T-cell (primary cell): ENCODE measurements around the gene ATAT1. TPM values are rescaled to one million over a fixed set of nuclear protein-coding genes. Genes with fewer than 3 reads are reported as not detected.

ENCODE experiments used
- total RNA-seq, 35 experiments: library from RNA in 6 of 35; stranded (reverse) in 6 of 35; fragments of 120-200 nt in 1 of 35; gene quantifications; one replicate each; pipeline versions ENCODE4 v1.2.1 to v1.2.4 and lab custom pipeline; 2013 to 2026

Gene ATAT1
- total RNA-seq, 5 donors from 2014 or later (not counting 1 experiment from before 2014, with no cell fraction given): 6.9 to 11.8 (median 10.4) TPM

Other genes with a start within 250 kb of the ATAT1 start
- gene HLA-E, start 137.4 kb upstream of the ATAT1 start, total RNA-seq: 1,000 to 10,000 TPM; 1,114 to 1,417 (median 1,253) TPM
- 100 to 1,000 TPM in 2 of 5 donors, 10 to 100 TPM in 3; 65.5 to 167 (median 72.9) TPM for gene GNL1, start 70.4 kb upstream of the ATAT1 start, total RNA-seq
- gene PRR3, start 69.6 kb upstream of the ATAT1 start, total RNA-seq: 10 to 100 TPM; 12.8 to 22.1 (median 19.7) TPM
- 10 to 100 TPM; 61.1 to 89.9 (median 73.8) TPM for gene ABCF1, start 55.4 kb upstream of the ATAT1 start, total RNA-seq
- gene PPP1R10, start 9.6 kb upstream of the ATAT1 start, total RNA-seq: 100 to 1,000 TPM; 104 to 170 (median 163) TPM
- gene MRPS18B, start 9.0 kb upstream of the ATAT1 start, total RNA-seq: 10 to 100 TPM; 20.7 to 55.5 (median 50.2) TPM
- gene C6orf136, start 20.3 kb downstream of the ATAT1 start, total RNA-seq: 10 to 100 TPM; 24.5 to 39.8 (median 31.4) TPM
- 10 to 100 TPM; 29.0 to 51.9 (median 46.2) TPM for gene DHX16, start 46.1 kb downstream of the ATAT1 start, total RNA-seq
- 100 to 1,000 TPM; 109 to 177 (median 156) TPM for gene PPP1R18, start 59.8 kb downstream of the ATAT1 start, total RNA-seq
- gene NRM, start 64.1 kb downstream of the ATAT1 start, total RNA-seq: 1 to 10 TPM; 4.2 to 6.9 (median 5.5) TPM
- gene MDC1, start 90.4 kb downstream of the ATAT1 start, total RNA-seq: 10 to 100 TPM; 42.3 to 69.7 (median 53.4) TPM
- gene TUBB, start 93.5 kb downstream of the ATAT1 start, total RNA-seq: 100 to 1,000 TPM; 108 to 246 (median 202) TPM
- gene FLOT1, start 115.8 kb downstream of the ATAT1 start, total RNA-seq: 100 to 1,000 TPM in 1 of 5 donors, 10 to 100 TPM in 4; 62.2 to 109 (median 74.2) TPM
- gene IER3, start 117.7 kb downstream of the ATAT1 start, total RNA-seq: 10 to 100 TPM in 4 of 5 donors, 1 to 10 TPM in 1; 8.9 to 30.8 (median 12.4) TPM